Fibroblast of peridontal ligament (primary cell): ENCODE results near the gene RPF1.
"Not testable (repeated sequence)": the region's sequence is repeated elsewhere in the genome, so short reads cannot be mapped to it uniquely, and the experiment has no call there.

ENCODE experiments used
- DNase-seq: peaks from one replicate; pipeline ENCODE4 v3.0.0-alpha.2; 2010; ENCODE audit errors: extremely low read depth

Gene RPF1

GRCh38 chr1:84492726-84493125, 13.7 kb downstream of the RPF1 start:
- DNase-seq, result no peak

DNA sequence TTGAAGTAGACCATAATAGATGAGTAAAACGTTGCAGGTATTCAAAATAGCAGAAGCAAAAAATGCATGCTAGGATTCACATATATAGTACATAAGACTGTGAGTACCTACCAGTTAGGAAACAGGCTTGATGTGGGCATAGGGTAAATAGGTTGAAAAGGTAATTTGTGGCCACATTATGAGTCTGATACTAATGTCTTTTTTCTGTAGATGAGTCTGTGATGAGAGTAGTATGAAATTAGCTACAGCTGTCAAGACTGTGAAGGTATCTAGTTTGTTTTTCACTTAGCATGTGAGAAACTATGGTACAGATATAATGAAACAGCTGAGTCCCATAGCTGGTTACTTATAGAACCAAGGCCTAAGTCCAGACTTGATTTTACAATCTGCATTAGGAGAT, 14.7 kb downstream of the RPF1 start:
- DNase-seq, result no peak

- no peak for DNase-seq
These were observed 17.4 kb downstream of the RPF1 start for GRCh38 chr1:84496498-84496897.

DNA sequence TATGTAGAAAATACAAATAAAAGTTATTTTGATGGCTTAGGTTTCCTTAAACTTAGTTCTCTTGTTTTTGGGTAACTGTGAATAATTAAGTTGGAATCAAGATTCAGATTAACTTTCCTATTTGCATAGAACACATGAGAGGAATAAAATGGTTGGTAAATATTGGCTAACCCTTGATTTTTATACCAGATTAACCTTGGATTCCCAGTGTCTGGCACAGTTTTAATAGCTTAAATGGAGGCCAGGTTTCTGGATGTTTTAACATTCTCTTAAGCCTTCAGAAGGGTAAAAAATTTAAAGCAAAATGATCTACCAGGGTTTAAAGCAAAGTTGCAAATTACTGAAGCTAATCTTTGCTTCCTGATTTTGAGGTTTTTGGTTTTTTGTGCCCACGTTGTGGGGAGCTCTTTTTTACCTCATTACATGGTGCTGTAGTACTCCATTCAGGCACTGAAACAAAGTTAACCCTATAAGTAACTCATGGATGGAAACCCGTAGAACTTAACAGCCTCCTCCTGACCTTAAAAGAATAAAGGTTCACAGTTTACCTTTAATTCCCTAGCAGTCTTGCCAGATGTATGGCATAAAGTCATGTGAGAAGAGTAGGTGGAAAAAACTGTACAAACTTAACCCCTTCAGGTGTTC, 18.7 kb downstream of the RPF1 start:
- DNase-seq, result no peak

DNA sequence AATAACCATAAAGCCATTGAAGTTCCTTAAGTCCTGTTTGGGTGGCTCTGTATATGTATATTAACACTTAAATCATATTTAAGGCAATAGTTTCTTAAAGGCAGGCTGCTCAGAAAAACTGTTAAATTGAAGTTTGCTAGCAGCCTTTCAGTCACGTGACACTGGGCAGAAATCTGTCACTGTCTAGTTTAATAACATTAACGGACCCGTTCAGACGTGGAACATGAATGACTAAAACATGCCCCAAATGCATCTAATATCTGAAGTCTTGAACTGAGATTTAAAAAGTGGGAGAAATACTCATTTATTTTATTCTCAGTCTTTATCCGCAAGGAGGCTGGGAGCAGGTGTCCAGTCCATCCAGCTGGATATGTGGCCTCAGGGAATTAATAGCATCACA, 23.9 kb downstream of the RPF1 start:
- no peak for DNase-seq

DNA sequence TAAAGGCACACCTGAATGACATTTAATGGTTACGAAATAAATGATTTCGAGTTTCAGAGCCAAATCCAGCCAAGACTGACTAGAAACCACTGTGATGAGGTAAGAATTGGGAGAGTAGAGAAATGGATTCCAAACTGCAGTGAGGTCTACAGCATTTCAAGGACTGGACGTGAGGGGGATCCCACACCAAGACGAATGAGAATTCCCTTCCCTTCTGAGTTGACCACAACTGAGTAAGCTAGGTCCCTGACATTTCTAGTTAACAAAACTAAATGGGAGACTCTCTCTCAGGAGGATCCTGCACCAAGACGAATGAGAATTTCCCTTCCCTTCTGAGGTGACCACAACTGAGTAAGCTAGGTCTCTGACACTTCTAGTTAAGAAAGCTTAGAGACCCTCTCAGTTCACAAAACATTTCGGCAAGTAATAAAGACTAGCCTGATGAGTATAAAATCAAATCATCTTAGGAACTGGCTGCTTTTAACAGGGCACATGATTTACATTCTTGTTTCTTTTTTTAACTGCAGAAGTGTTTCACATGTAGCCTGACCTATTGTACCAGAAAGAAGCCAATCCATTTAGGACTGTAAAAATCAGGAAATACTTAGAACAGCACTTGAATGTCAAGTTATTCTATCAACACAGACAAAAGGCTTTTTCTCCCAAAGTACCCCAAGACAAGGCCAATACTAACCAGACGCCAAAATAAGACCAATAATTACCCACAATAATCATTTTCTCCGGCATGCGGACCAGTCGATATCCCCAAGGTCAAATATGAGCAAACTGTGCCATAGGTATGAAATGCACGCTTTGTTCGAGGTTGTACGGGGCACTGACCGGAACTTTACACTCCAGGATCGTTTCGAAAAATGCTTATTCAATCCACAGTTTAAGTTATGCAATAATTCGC, 25.8 kb downstream of the RPF1 start:
- peak; percentile 85 for DNase-seq

DNA sequence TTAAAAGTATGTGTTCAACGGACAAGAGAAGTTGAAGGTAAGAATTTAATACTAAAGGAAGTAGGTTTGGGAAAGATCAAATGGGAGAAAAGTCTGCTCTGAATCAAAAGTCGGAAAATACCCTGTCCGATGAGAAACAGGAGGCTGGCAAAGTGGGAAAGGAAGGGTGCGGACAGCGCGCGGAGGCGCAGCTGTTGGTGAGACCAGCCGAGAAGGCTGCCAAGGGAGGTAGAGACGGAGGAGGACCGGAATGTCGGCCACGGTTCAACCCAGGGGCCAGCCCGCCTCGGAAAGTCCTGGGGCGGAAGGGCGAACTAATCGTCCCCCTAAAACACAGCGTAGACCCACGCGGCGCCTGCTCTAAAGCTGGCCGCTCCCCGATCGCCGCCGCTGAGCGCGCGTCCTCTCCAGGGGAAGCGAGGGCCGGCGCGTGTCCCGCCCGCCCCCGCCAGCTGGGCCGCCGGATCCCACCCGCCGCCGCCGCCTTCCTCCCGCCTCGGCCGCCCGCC, 26.5 kb downstream of the RPF1 start:
- peak; percentile 62 for DNase-seq

DNA sequence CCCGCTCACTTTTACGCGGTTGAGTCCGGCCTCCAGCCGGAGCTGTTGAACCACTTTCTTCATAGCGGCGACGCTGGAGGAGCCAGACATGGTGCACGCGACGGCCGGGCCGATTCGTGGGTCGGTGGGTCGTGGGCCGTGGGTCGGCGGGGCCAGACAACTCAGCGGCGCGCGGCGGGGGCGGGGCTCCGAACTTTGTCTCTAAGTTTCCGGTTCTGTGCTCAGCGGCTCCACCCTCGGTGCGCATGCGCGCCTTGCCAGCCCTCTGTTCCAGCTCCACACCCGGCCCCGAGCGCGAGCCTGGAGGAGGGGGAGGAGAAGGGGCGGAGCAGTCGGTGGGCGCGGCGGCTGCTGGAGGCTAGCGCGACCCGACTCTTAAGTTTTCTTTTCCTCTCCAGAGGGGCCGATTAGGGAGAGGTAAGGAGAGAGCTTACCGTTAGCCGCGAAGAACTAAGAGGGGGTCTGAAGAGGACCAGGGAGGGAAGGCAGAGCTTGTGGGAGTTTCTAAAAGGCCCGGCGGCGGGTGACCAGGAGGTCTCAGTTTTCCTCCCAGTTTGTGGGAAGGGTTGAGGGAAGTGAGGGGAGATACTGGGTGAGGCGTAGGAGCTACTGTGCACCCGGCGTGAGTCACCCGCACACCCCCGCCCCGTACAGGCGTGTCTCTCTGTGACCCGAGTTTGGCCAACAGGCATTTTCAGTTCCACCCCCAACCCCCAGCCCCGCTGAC, 27.1 kb downstream of the RPF1 start, which contains the start of the genes GNG5 and SPATA1:
Gene GNG5 (minus strand): TSS at position 580 of the 727 bp plus-strand sequence. CDS start 490 bp downstream, at position 90.
Gene SPATA1 (plus strand): TSS at position 385 of the 727 bp plus-strand sequence. CDS start 9,974 bp downstream, outside the sequence.
- peak; percentile 94 for DNase-seq

- DNase-seq, result no peak
These were observed 27.8 kb downstream of the RPF1 start for GRCh38 chr1:84506729-84507453.

DNA sequence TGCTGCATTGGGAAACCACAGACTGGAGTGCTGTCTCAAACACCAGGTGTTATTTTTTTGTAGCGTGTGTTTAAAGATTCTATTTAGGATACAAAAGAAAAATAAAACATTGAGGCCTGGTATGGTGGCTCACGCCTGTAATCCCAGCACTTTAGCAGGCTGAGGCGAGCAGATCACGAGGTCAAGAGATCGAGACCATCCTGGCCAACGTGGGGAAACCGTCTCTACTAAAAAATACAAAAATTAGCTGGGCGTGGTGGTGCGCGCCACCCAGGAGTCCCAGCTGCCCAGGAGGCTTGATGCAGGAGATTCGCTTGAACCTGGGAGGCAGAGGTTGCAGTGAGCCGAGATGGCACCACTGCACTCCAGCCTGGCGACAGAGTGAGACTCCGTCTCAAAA, 28.8 kb downstream of the RPF1 start:
- not testable (repeated sequence) for DNase-seq

DNA sequence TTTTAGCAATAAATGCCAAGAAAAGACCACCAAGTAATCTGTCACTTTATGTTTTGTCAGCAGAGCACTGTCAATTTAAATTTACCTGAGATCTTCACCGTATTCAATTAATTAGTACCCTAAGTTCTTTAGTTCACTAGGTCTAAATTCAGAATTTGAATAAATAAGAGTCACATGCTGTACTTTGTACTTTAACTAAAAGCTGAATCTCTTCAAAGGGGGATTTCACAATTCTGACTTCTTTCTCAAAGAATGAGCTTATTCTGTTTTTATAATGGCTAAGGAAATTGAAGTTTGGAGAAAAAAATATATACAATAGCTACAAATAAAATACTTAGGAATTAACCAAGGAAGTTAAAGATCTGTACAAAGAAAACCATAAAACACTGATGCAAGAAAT, 29.4 kb downstream of the RPF1 start:
- DNase-seq, result no peak

DNA sequence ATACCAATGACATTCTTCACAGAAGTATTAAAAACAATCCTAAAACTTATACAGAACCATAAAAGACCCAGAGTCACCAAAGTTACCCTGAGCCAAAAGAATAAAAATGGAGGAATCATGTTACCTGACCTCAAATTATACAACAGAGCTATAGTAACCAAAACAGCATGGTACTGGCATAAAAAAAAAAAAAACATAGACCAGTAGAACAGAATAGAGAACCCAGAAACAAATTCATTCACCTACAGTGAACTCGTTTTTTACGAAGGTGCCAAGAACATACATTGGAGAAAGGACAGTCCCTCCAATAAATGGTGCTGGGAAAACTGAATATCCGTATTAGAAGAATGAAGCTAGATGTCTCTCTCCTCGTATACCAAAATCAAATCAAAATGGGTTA, 30.0 kb downstream of the RPF1 start:
- DNase-seq, result no peak

DNA sequence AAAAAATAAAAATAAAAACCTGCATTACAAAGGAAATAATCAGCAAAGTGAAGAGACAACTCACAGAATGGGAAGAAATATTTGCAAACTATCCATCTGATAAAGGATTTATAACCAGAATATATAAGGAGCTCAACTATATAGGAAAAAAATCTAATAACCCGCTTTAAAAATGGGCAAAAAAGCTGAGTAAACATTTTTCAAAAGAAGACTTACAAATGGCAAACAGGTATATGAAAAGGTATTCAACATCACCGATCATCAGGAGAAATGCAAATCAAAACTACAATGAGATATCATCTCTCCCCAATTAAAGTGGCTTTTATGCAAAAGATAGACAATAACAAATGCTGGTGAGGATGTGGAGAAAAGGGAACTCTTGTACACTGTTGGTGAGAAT, 31.1 kb downstream of the RPF1 start:
- no peak for DNase-seq

DNA sequence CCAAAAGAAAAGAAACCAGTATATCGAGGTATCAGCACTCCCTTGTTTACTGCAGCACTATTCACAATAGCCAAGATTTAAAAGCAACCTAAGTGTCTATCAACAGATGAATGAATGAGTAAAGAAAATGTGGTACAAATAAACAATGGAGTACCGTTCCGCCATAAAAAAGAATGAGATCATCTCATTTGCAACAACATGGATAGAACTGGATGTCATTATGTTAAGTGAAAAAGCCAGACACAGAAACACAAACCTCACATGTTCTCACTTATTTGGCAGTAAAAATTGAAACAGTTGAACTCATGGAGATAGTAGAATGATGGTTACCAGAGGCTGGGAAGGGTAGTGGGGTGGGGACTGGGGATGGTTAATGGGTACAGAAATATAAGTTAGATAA, 31.6 kb downstream of the RPF1 start:
- no peak for DNase-seq

- DNase-seq, result no peak
These were observed 45.5 kb downstream of the RPF1 start for GRCh38 chr1:84524590-84524989.

DNA sequence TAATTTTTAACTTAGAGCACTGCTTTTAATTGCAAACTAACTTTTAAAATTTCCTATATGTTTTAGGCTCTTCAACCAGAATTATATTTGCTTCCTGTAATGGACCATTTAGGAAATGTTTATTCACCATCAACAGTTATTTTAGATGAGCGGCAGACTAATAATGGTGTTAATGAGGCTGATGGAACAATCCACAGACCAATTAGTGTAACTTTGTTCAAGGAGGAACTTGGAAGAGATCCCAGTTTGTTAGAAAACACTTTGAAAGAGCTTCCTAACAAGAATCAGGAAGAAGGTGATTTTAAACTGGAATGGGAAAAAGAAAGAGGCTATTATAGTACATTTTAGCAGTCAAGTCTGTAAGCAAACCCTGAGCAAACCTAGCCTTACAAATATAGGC, 46.7 kb downstream of the RPF1 start:
- DNase-seq, result no peak

GRCh38 chr1:84538599-84538998, 59.5 kb downstream of the RPF1 start:
- no peak for DNase-seq

- no peak for DNase-seq
These were observed 60.9 kb downstream of the RPF1 start for GRCh38 chr1:84539972-84540371.

GRCh38 chr1:84540759-84541158, 61.7 kb downstream of the RPF1 start:
- peak; percentile 48 for DNase-seq

- DNase-seq, result no peak
These were observed 62.6 kb downstream of the RPF1 start for GRCh38 chr1:84541679-84542078.
